Stimulated activated CD8-positive, alpha-beta memory T cell treated with anti-CD3 and anti-CD28 coated beads, Interleukin-4, amount 100 ng/mL, for 4 hours (primary cell): Measurements from ENCODE around the gene TMEM54.

ENCODE experiments used
- DNase-seq, 2 donors: peaks; one replicate each; pipeline ENCODE4 v3.0.0-alpha.2; 2020; ENCODE audit warnings: low read depth in 2 of 2, low spot score in 1 of 2

The TMEM54 gene

DNA sequence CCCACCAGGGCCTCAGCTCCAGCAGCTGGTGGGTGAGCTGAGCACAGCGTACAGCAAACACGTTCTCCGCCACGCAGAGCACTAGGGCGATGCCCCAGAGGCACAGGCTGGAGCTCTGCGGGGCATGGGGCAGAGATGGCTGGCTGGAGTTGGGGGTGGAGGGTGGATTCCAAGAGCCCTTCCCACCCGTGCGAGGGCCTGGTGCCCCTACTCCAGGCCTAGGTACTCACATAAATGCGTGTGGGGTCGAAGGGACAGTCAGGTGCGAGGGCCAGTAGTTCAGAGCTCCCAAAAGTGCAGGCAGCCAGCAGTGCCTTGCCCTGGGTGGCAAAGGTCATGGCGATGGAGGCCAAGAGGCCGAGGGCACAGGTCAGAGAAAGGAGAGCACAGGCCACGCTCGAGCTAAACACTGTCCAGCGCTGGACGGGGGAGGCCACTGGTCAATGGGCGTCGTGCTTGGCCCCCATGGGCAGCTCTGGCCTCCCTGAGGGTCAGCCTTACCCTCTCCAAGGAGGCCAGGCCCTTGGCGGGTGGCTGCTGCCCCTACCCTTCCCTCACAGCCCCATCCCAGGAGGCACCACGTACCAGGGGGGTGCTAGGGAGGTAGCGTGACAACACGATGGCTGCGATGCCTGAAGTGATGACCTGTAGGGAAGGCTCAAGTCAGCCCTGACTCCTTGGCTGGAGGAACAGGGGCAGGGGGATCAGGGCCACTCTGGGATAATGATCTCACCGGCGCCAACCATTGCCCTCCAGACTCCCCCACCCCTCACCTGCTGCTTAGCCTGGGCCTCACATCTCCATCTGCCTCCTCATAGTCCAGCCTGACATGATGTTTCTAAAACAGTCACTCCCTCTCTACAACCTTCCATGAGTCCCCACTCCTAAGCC lies 5.6 kb downstream of the TMEM54 start:
- DNase-seq, result no peak

GRCh38 chr1:32894681-32895080 lies 6.5 kb downstream of the TMEM54 start:
- DNase-seq, result no peak

- DNase-seq, result no peak
Observed at GRCh38 chr1:32894019-32894600, 7.1 kb downstream of the TMEM54 start.

GRCh38 chr1:32893198-32894018 lies 7.8 kb downstream of the TMEM54 start:
- DNase-seq, result no peak

DNA sequence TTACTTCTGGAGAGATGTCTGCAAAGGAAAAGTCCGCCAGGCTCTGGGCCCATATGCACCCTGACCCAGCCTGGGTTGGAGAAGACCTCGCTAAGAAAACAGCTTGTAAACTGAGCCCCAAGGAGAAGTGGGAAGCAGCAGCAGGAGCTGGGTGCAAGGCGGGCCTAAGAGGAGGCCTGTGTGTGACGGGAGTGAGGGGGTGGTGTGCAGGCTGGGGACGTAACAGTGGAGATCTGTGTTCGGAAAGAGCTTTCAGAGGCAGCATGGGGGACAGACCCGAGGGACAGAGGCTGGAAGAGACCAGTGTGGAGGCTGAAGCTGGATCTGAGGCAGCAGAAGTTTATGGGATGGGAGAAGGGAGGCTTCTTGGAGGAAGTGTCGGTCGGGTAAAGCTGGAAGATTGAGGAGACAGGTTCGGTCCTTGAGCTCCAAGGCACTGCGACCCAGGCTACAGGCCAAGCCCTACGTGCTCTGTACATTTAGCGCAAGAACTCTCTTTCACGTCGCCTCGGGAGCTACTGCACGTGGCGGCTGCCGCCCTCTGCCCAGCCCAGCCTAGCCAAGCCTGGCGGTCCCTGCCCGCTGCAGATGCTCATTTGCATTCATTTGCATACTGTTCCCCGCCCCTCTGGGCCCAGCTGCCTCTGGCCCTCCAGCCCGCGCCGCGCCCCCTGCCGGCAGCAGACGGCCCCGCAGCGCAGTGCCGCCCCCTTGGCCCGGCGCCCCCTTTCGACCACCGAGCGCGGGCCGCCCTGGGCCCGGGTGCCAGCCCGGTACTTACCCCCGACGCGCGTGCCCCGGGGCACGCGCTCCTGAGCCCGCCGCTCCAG lies 8.6 kb downstream of the TMEM54 start:
- no peak for DNase-seq

- DNase-seq, result no peak
Observed at GRCh38 chr1:32891630-32892029, 9.6 kb downstream of the TMEM54 start.

GRCh38 chr1:32891241-32891570 lies 10.0 kb downstream of the TMEM54 start:
- no peak for DNase-seq

GRCh38 chr1:32890516-32891240 lies 10.5 kb downstream of the TMEM54 start:
- DNase-seq, result no peak

DNA sequence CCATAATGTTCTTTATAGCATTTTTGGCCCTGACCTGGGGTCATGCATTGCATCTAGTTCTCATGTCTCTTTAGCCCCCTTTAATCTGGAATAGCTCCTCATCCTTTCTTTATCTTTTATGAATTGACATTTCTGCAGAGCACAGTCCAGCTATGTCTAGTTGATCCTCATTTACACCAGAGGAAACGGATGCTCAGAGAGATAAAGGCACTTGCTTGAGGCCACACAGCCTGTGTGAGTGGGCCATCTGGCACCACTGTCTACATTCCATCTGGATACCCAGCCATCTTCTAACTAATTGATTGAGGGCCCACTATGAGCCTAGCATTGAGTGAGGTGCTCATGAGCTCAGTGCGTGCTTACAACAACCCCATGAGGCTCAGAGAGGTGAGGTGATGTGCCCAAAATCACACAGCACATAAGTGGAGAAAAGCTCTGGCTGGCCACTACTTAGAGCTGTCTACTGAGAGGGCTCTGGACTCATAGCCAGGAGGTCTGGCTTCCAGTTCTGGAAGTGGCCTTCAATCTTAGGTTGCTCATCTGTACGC lies 11.4 kb downstream of the TMEM54 start:
- DNase-seq, result no peak

DNA sequence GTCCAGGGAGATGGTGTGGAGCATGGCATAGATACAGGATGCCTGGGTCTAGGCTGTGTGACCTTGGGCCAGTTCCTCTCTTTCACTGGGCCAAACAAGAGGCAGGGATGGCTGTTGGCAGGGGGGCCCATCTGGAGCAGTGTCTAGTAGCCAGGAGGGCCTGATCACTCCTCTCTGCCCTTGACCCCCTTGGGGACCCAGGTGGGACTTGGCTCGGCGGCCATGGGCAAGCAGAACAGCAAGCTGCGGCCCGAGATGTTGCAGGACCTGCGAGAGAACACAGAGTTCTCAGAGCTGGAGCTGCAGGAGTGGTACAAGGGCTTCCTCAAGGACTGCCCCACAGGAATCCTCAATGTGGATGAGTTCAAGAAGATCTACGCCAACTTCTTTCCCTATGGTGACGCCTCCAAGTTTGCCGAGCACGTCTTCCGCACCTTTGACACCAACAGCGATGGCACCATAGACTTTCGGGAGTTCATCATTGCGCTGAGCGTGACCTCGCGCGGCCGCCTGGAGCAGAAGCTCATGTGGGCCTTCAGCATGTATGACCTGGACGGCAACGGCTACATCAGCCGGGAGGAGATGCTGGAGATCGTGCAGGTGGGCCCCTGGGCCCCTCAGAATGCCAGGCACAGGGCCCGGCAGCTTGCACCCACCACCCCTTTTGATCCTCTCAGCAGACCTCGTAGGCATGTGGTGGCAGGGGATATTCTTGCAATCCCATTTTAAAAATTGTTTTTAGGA lies 12.3 kb downstream of the TMEM54 start:
- DNase-seq, result no peak

DNA sequence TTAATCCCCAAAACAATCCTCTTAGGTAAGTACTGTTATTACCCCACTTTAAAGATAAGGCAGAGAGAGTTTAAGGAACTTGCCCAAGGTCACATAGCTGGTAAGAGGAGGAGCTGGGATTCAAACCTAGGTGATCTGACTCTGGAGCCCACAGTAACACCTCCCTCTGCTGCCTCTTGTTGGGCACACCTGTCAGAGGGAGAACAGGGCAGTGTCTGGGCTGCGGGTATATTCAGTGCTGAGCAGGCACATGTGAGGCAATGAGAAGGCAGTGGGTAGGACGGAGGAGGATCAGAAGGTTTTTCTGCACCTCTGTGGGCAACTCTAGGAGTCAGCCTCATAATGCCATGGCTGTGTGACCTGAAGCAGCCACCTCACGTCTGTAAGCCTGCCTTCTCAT lies 13.1 kb downstream of the TMEM54 start:
- DNase-seq, result no peak

DNA sequence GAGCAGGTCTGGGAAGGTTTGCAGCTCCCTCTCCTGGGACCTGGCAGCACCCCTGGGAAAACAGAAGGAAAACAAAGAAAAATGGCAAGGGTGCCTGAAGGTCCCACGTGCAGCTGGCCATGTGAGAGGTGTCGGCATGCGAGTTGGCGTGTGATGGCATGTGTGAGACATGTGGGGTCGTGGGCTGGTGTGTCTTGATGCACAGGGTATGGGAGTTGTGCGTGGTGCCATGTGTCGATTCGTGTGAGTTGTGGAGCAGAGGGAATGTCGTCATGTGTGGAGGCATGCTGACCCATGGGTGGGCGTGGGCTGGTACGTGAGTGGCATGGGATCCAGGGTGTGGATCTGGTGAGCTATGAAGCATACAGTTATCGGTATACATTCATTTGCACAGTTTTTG lies 13.6 kb downstream of the TMEM54 start:
- no peak for DNase-seq

DNA sequence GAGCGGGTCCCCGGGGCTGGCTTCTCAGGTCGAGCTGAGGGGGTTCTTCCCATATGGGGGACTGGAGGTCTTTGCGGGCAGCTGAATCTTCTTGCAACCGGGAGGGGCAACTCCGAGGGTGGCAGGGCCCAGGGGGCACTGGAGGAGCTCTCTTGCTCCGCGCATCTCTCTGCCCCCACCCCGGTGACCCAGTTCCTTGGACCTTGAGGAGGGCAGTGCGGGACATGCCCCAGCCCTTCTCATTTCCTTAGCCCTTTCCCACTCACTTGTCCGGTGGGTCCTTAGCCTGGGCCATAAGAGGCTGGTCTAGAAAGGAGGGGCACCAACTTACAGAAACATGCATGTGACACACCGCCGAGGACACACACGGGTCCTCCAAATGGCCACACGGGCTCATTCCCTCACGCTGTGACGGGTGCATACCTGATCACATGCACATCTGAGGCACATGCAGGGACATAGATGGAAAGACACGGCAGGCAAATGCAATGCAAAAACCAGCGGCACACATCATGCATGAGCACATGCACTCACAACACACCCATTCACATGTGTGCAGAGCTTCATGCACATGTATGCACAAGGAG lies 14.3 kb downstream of the TMEM54 start:
- no peak for DNase-seq

GRCh38 chr1:32886004-32886827 lies 15.0 kb downstream of the TMEM54 start, which contains the start of gene HPCA:
Gene HPCA (plus strand): TSS chr1:32886491. CDS start chr1:32888899, 2,408 bp downstream.
- DNase-seq, result no peak

DNA sequence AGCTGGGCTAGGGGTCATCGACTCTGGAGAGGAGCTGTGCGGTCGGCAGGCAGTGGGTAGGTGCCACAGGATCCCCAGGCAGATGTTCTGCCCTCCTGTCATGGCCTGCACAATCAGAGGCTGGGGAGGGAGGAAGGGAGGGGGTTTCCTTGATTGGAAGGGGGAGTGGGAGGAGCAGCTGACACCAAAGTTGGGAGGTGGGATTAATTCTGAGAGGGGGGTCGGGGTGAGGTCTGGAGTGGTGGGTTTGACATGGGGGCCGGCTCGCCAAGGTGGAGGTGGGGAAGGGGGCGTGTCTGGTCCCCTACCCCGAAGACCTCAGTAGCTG lies 15.5 kb downstream of the TMEM54 start:
- no peak for DNase-seq

DNA sequence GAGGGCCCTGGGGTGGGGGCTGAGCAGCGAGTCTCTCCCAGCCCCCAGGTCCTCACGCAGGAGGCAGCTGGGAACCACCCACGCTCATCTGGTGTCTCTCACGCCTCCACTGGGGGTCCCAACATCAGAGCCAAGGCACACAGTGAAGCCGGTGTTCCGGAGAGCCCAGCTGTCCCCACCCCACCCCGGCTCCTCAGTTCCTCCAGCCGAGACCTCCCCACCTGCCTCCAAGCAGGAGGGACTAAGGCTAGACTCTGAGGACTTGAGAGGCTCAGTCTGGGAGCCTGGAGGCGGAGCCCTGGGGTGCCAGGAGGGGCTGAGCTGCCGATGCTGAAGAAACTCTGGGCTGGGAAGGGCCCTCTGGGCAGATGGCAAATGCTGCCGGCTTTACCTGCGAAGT lies 16.5 kb downstream of the TMEM54 start:
- DNase-seq, result no peak

DNA sequence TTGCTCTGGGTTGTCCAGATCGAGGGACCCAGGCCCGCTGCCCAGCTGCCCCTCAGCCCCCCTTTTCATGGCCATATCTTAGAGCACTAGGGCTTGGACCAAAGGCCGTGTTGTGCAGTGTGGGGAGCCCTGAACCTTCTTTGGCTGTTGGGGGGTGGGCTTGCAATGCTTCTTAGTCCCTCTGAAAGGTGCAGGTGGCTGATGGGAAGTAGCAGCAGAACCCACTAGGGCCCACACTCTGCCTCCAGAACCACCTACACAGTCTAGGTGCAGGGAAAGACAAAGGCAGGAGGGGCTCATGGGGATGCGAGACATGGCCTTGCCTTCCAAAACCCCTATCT lies 17.2 kb downstream of the TMEM54 start:
- DNase-seq, result no peak

DNA sequence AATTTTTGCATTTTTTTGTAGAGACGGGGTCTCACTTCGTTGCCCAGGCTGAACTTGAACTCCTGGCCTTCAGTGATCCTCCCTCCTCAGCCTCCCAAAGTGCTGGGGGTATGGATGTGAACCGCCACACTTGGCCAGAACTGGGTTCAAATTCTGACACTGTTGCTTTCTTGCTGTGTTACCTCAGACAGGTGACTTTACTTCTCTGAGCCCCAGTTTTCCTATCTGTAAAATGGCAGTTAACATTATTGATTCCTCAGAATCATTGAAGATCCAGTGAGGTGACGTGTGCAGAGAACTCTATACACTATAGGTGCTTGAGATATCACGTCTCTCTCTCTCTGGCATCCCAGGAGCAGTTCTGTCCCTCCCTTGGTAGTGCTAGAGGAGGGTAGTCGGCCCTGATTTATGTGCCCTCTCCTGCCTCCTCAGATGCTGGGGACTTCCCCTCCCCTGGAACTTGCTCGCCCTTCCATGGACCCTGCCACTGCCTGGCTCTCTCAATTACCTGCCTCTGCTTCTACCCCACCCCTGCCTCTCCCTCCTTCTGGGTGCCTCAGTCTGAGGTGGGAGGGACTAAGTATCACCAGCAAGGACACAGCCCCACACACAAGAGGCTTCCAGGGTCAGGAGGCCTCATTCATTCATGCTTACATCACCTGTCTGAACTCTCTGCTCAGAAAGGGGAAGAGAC lies 17.7 kb downstream of the TMEM54 start:
- no peak for DNase-seq
